GM23248 (cell line): ENCODE results near the gene PUM1. TPM values are rescaled to one million over a fixed set of nuclear protein-coding genes. Genes with fewer than 3 reads are reported as not detected.
"Not testable (repeated sequence)": the region's sequence is repeated elsewhere in the genome, so short reads cannot be mapped to it uniquely, and the experiment has no call there.

Experiments
- DNase-seq: peaks from one replicate; pipeline ENCODE4 v3.0.0-alpha.2; 2015
- H2AFZ ChIP-seq: fragments of 200-600 bp; sonication (generic); 2 replicates; pipeline ENCODE4 v1.6.1; 2016; ENCODE audit warnings: antibody characterized with exemption
- H3F3A ChIP-seq: fragments of 200-600 bp; sonication (generic); 2 replicates; pipeline ENCODE4 v1.6.1; 2016; ENCODE audit warnings: mild to moderate bottlenecking, antibody characterized with exemption, mixed run types; ENCODE audit not compliant: insufficient read depth
- H3K27ac ChIP-seq: fragments of 200-600 bp; sonication (generic); 2 replicates; pipeline ENCODE4 v1.5.1; 2016; ENCODE audit warnings: mild to moderate bottlenecking
- H3K27me3 ChIP-seq: fragments of 200-600 bp; sonication (generic); replicated peaks from 2 replicates; pipeline ENCODE4 v1.6.1; 2016; ENCODE audit warnings: mild to moderate bottlenecking; ENCODE audit not compliant: insufficient read depth
- H3K36me3 ChIP-seq: fragments of 200-600 bp; sonication (generic); 2 replicates; pipeline ENCODE4 v1.6.1; 2016; ENCODE audit warnings: low read depth, mild to moderate bottlenecking
- H3K4me1 ChIP-seq: fragments of 200-600 bp; sonication (generic); 2 replicates; pipeline ENCODE4 v1.6.1; 2016; ENCODE audit warnings: mild to moderate bottlenecking; ENCODE audit not compliant: insufficient read depth
- H3K4me2 ChIP-seq: fragments of 200-600 bp; sonication (generic); one replicate; pipeline ENCODE4 v1.6.1; 2016; ENCODE audit warnings: mild to moderate bottlenecking; ENCODE audit not compliant: unreplicated experiment
- H3K4me3 ChIP-seq: fragments of 200-600 bp; sonication (generic); 2 replicates; pipeline ENCODE4 v1.5.1; 2016; ENCODE audit warnings: mild to moderate bottlenecking
- H3K79me2 ChIP-seq: fragments of 200-600 bp; sonication (generic); 2 replicates; pipeline ENCODE4 v1.6.1; 2016; ENCODE audit warnings: mild to moderate bottlenecking; ENCODE audit not compliant: insufficient read depth
- H3K9ac ChIP-seq: fragments of 200-600 bp; sonication (generic); 2 replicates; pipeline ENCODE4 v1.6.1; 2016; ENCODE audit warnings: mild to moderate bottlenecking
- H3K9me2 ChIP-seq: fragments of 200-600 bp; sonication (generic); 2 replicates; pipeline ENCODE4 v1.6.1; 2016; ENCODE audit warnings: mixed run types, mild to moderate bottlenecking, moderate library complexity; ENCODE audit not compliant: insufficient read depth
- H3K9me3 ChIP-seq: fragments of 200-600 bp; sonication (generic); one replicate; pipeline ENCODE4 v1.6.1; 2017; ENCODE audit warnings: low read depth
- H4K20me1 ChIP-seq: fragments of 200-600 bp; sonication (generic); 2 replicates; pipeline ENCODE4 v1.6.0; 2016; ENCODE audit not compliant: insufficient read depth
- EZH2 ChIP-seq: fragments of 200-600 bp; sonication (generic); IDR thresholded peaks from 2 replicates; pipeline ENCODE4 v1.6.1; 2018; ENCODE audit warnings: antibody characterized with exemption, mild to moderate bottlenecking; ENCODE audit not compliant: insufficient read depth, poor library complexity, severe bottlenecking
- EZH2phosphoT487 ChIP-seq: fragments of 200-600 bp; sonication (generic); IDR thresholded peaks from 2 replicates; pipeline ENCODE4 v1.6.1; 2018; ENCODE audit warnings: antibody characterized with exemption, moderate library complexity, mild to moderate bottlenecking, low read depth; ENCODE audit not compliant: insufficient read depth
- WGBS, 2 experiments: methylation state at CpG; one replicate each; pipeline ENCODE4 v1.1.6; 2015 to 2017; ENCODE audit warnings: low lambda C conversion rate in 2 of 2, low coverage in 1 of 2; ENCODE audit errors: missing lambda C conversion rate in 2 of 2; 5-methylcytosine and 5-hydroxymethylcytosine counted together
- in situ Hi-C: fragments of 300-500 bp; cut with MboI; formaldehyde crosslinking; loops from 2 replicates; pipeline ENCODE4 v1.15.0; 2020
- polyA plus RNA-seq: library from polyadenylated mRNA; unstranded; fragments of >200 nt; fragmentation: Nextera tagmentation; extraction: Ambion mirVana; gene quantifications from 2 replicates; pipeline ENCODE4 v1.2.1, GENCODE V29; 2016
- total RNA-seq: library from RNA; depleted of rRNA; stranded (reverse); fragments of >200 nt; shearing (Covaris generic); gene quantifications from 2 replicates; pipeline ENCODE4 v1.2.3, GENCODE V29; 2014

Gene PUM1
- total and polyA plus RNA-seq, 2 experiments from 2014 or later: 46.3 to 49.5 TPM

GRCh38 chr1:31062867-31063380, 2.6 kb downstream of the PUM1 start:
- Histone ChIP-seq H3K9ac (peak overlapping the region; percentile 99), H3K36me3 (peaks cover 9% of the 10 kb centered on the region), H3K9me2 (no peaks in the 10 kb centered on the region), H3K9me3 (no peaks in the 10 kb centered on the region), H3K27ac (peak overlapping the region; percentile 95), H3K4me2 (peak overlapping the region; percentile 87), H3K4me1 (peaks cover 19% of the 10 kb centered on the region; the same call in 1 of the 2 replicates), H3K4me3 (peak overlapping the region; percentile 94), H2AFZ (no peak overlapping the region), H3K79me2 (peaks cover 75% of the 10 kb centered on the region), H3F3A (peaks cover 25% of the 10 kb centered on the region), H4K20me1 (peaks cover 12% of the 10 kb centered on the region; the same call in 1 of the 2 replicates), H3K27me3 (no peaks in the 10 kb centered on the region)
- peak; percentile 34 for DNase-seq
- in situ Hi-C loops: no loop called here
- TF ChIP-seq EZH2phosphoT487 (no peak), EZH2 (no peak)
- 19 to 24% methylated on average over 4 of the region's 4 CpGs for WGBS, 2 experiments

GRCh38 chr1:31062162-31062866, 3.2 kb downstream of the PUM1 start:
- H3K9me3 ChIP-seq, H3K9me2 ChIP-seq, H2AFZ ChIP-seq, H3K27me3 ChIP-seq, DNase-seq, in situ Hi-C loops: not testable (repeated sequence)
- H4K20me1 ChIP-seq: peaks cover 12% of the 10 kb centered on the region; the same call in 1 of the 2 replicates
- peak overlapping the region; percentile 95; the same call in 1 of the 2 replicates for H3K27ac ChIP-seq
- H3K4me3 ChIP-seq: peak overlapping the region; percentile 94
- H3K4me2 ChIP-seq: peak overlapping the region; percentile 87
- H3F3A ChIP-seq: peaks cover 25% of the 10 kb centered on the region
- H3K36me3 ChIP-seq: peaks cover 15% of the 10 kb centered on the region
- peak overlapping the region; percentile 99 for H3K9ac ChIP-seq
- peaks cover 81% of the 10 kb centered on the region for H3K79me2 ChIP-seq
- H3K4me1 ChIP-seq: peaks cover 19% of the 10 kb centered on the region; the same call in 1 of the 2 replicates
- WGBS, 2 experiments: 54 to 56% methylated on average over 14 of the region's 14 CpGs

GRCh38 chr1:31058012-31058411, 7.5 kb downstream of the PUM1 start:
- Histone ChIP-seq H3K27ac (no peak overlapping the region), H3K4me1 (peaks cover 27% of the 10 kb centered on the region), H2AFZ (no peak overlapping the region), H3K9me3 (no peaks in the 10 kb centered on the region), H3F3A (peaks cover 30% of the 10 kb centered on the region), H3K9ac (no peak overlapping the region), H3K27me3 (no peaks in the 10 kb centered on the region), H3K36me3 (peaks cover 36% of the 10 kb centered on the region), H3K79me2 (peaks cover 100% of the 10 kb centered on the region), H4K20me1 (peaks cover 37% of the 10 kb centered on the region), H3K9me2 (no peaks in the 10 kb centered on the region), H3K4me2 (no peak overlapping the region), H3K4me3 (no peak overlapping the region)
- WGBS, 2 experiments: 98% methylated on average over 4 of the region's 4 CpGs
- in situ Hi-C loops: no loop called here
- TF ChIP-seq EZH2phosphoT487: no peak
- no peak for TF ChIP-seq EZH2
- DNase-seq: no peak

GRCh38 chr1:31055953-31056352, 9.6 kb downstream of the PUM1 start:
- no peak for DNase-seq
- 93 to 100% methylated on average over 1 of the region's 1 CpG for WGBS, 2 experiments
- TF ChIP-seq EZH2phosphoT487: no peak
- no peak for TF ChIP-seq EZH2
- Histone ChIP-seq H3F3A (peaks cover 19% of the 10 kb centered on the region), H3K27ac (no peak overlapping the region), H3K9me2 (no peaks in the 10 kb centered on the region), H3K4me3 (no peak overlapping the region), H3K27me3 (no peaks in the 10 kb centered on the region), H3K4me2 (no peak overlapping the region), H3K36me3 (peaks cover 36% of the 10 kb centered on the region), H3K79me2 (peaks cover 100% of the 10 kb centered on the region), H3K9me3 (no peaks in the 10 kb centered on the region), H4K20me1 (peaks cover 41% of the 10 kb centered on the region), H3K4me1 (peaks cover 22% of the 10 kb centered on the region), H2AFZ (no peak overlapping the region), H3K9ac (no peak overlapping the region)
- in situ Hi-C loops: no loop called here
